A549 (cell line): ENCODE measurements around the gene MYO7A. TPM values are rescaled to one million over a fixed set of nuclear protein-coding genes. Genes with fewer than 3 reads are reported as not detected.
A peak's percentile ranks its signal among the peaks of the same experiment; 100 is the strongest.

ENCODE experiments used
- ATAC-seq, 2 experiments: fragments of 200-7000 bp in 1 of 2; fragments of >200 bp in 1 of 2; cut with Nextera tagmentation in 1 of 2; cut with Tn5 transposase in 1 of 2; 3 replicates each; pipeline versions ENCODE4 v1.8.0 to v1.9.1; 2018 to 2020; ENCODE audit warnings: mild to moderate bottlenecking in 1 of 2, moderate library complexity in 1 of 2
- CTCF ChIA-PET: fragments of 300-600 bp; sonication (Branson Sonifier 250); formaldehyde crosslinking; extraction: SDS; loops from one replicate; lab custom pipeline; 2021; ENCODE audit warnings: antibody characterized with exemption, inconsistent platforms; lab: Yijun Ruan, JAX
- POLR2A ChIA-PET: fragments of 350-600 bp; formaldehyde crosslinking; extraction: SDS; loops from one replicate; lab custom pipeline; 2021; ENCODE audit warnings: antibody characterized with exemption, inconsistent platforms; lab: Yijun Ruan, JAX
- DNase-seq, 2 experiments: peaks; one replicate each; pipeline versions ENCODE4 v3.0.0 to v3.0.0-alpha.2; 2011 to 2016; ENCODE audit warnings: low read depth in 1 of 2, low spot score in 1 of 2
- FAIRE-seq: peaks from 2 replicates; lab custom pipeline; 2011; peaks lifted over from hg19 to GRCh38; lab: Jason Lieb, UNC
- H3K27ac ChIP-seq, 2 experiments: fragments of >200 bp; sonication (Bioruptor Twin); formaldehyde crosslinking; 3 replicates each; pipeline ENCODE4 v1.5.1; 2016 to 2017
- H3K4me1 ChIP-seq: fragments of >200 bp; sonication (Bioruptor Twin); formaldehyde crosslinking; 3 replicates; pipeline ENCODE4 v1.6.1; 2016
- H3K4me2 ChIP-seq: fragments of >200 bp; sonication (Bioruptor Twin); formaldehyde crosslinking; 3 replicates; pipeline ENCODE4 v1.6.1; 2016
- H3K4me3 ChIP-seq: fragments of >200 bp; sonication (Bioruptor Twin); formaldehyde crosslinking; 3 replicates; pipeline ENCODE4 v1.5.1; 2016
- H3K9me3 ChIP-seq: fragments of >200 bp; sonication (Bioruptor Twin); formaldehyde crosslinking; 3 replicates; pipeline ENCODE4 v1.6.1; 2016
- BCL3 ChIP-seq: fragments of >200 bp; sonication (Bioruptor Twin); formaldehyde crosslinking; IDR thresholded peaks from 3 replicates; pipeline ENCODE4 v1.6.1; 2016
- BHLHE40 ChIP-seq: IDR thresholded peaks from 2 replicates; pipeline ENCODE4 v1.6.1; 2012; ENCODE audit warnings: low read depth, low read length, inconsistent platforms
- E2F6 ChIP-seq: IDR thresholded peaks from 2 replicates; pipeline ENCODE4 v1.6.1; 2012; ENCODE audit warnings: low read depth, borderline replicate concordance
- EHMT2 ChIP-seq: fragments of 200-600 bp; sonication (generic); IDR thresholded peaks from 2 replicates; pipeline ENCODE4 v1.6.1; 2016; ENCODE audit warnings: antibody characterized with exemption, low read depth, mild to moderate bottlenecking, moderate library complexity
- ELK1 ChIP-seq: fragments of 150-350 bp; IDR thresholded peaks from 2 replicates; pipeline ENCODE4 v1.6.1; 2014; ENCODE audit warnings: low read depth, mild to moderate bottlenecking, low read length
- EP300 ChIP-seq, 2 experiments: fragments of >200 bp; sonication (Bioruptor Twin); formaldehyde crosslinking; IDR thresholded peaks; 2 replicates in 1 of 2; 3 replicates in 1 of 2; pipeline ENCODE4 v1.6.1; 2016 to 2017
- ESRRA ChIP-seq: fragments of 150-350 bp; IDR thresholded peaks from 2 replicates; pipeline ENCODE4 v1.6.1; 2014; ENCODE audit warnings: mild to moderate bottlenecking, low read length, borderline replicate concordance
- FOSB ChIP-seq: fragments of 250-450 bp; sonication (Bioruptor Pico); IDR thresholded peaks from 2 replicates; pipeline ENCODE4 v1.5.0; 2020; ENCODE audit warnings: mild to moderate bottlenecking, moderate library complexity
- HOXB13 ChIP-seq: fragments of 250-450 bp; sonication (Bioruptor Pico); IDR thresholded peaks from 2 replicates; pipeline ENCODE4 v1.5.0; 2020; ENCODE audit warnings: low read depth, mild to moderate bottlenecking, moderate library complexity
- JUN ChIP-seq, 2 experiments: fragments of >200 bp; sonication (Bioruptor Twin); formaldehyde crosslinking; IDR thresholded peaks; 2 replicates in 1 of 2; 3 replicates in 1 of 2; pipeline ENCODE4 v1.6.1; 2016 to 2017
- KDM5A ChIP-seq: fragments of 200-600 bp; sonication (generic); IDR thresholded peaks from 2 replicates; pipeline ENCODE4 v1.6.1; 2016; ENCODE audit warnings: antibody characterized with exemption, mild to moderate bottlenecking
- MAFK ChIP-seq: fragments of 450-650 bp; IDR thresholded peaks from 2 replicates; pipeline ENCODE4 v1.6.1; 2014; ENCODE audit not compliant: partially characterized antibody
- MAX ChIP-seq: IDR thresholded peaks from 2 replicates; pipeline ENCODE4 v1.6.1; 2012
- POLR2A ChIP-seq: IDR thresholded peaks from 2 replicates; pipeline ENCODE4 v1.6.1; 2012; ENCODE audit warnings: mild to moderate bottlenecking, low read length
- RCOR1 ChIP-seq: fragments of 150-350 bp; IDR thresholded peaks from 2 replicates; pipeline ENCODE4 v1.6.1; 2014; ENCODE audit warnings: antibody characterized with exemption, low read length, low read depth
- REST ChIP-seq: fragments of 200-600 bp; sonication (generic); IDR thresholded peaks from 2 replicates; pipeline ENCODE4 v1.6.1; 2016; ENCODE audit warnings: antibody characterized with exemption, mild to moderate bottlenecking, moderate library complexity
- SREBF2 ChIP-seq: fragments of 450-650 bp; IDR thresholded peaks from 2 replicates; pipeline ENCODE4 v1.6.1; 2014; ENCODE audit warnings: mild to moderate bottlenecking, moderate library complexity
- TP53 ChIP-seq: fragments of 250-450 bp; sonication (Bioruptor Pico); IDR thresholded peaks from 2 replicates; pipeline ENCODE4 v1.5.0; 2021; ENCODE audit warnings: mild to moderate bottlenecking, moderate library complexity
- ZC3H11A ChIP-seq: fragments of 450-650 bp; IDR thresholded peaks from 2 replicates; pipeline ENCODE4 v1.6.1; 2014; ENCODE audit warnings: antibody characterized with exemption, mild to moderate bottlenecking
- ZNF302 ChIP-seq: fragments of 250-450 bp; sonication (Bioruptor Pico); IDR thresholded peaks from 2 replicates; pipeline ENCODE4 v1.9.0; 2021; ENCODE audit warnings: inconsistent platforms, mild to moderate bottlenecking, moderate library complexity
- WGBS: methylation state at CpG from one replicate; pipeline ENCODE4 v1.1.6; 2017; ENCODE audit errors: missing lambda C conversion rate; 5-methylcytosine and 5-hydroxymethylcytosine counted together
- polyA plus RNA-seq, 4 experiments: library from polyadenylated mRNA; depleted of rRNA in 3 of 4; stranded (reverse); fragments of >200 nt; fragmentation: RNase III in 1 of 4; extraction: RNeasy Plus Mini Kit Qiagen cat#74134 plus additional on column Dnase treatment in 1 of 4; gene quantifications; 2 replicates in 3 of 4; 3 replicates in 1 of 4; pipeline ENCODE4 v1.2.3, GENCODE V29; 2011 to 2017

MYO7A gene
- polyA plus RNA-seq, 2 of the 4 experiments (the other 2 are of a cell fraction) = 1.7 to 2.1 TPM

DNA sequence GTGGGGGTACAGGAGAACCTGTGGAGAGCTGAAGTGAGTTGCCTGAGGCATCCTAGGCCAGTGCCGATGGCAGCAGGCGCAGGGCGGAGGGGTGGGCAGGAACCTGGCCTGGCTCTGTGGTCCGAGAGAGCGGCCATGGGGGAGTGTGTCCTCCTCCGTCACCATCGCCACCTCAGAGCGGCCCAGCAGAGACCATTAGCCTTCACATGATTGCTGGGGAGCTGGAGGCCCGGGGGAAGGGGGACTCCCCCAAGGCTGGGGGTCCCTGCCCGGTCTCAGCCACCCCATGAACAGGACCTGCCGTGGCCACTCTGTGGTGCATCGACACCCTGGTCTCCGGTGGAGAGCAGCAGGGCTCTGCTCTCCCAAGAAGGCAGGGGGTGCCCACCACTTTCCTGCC lies 21.3 kb upstream of the MYO7A start:
- ChIA-PET CTCF (interaction anchor here (0.6 to 23.6 kb wide), 10 partner anchors 11 to 1150 kb away, joined by 3 to 290 read pairs (median 4); partner anchors contain the start of genes CAPN5 and MYO7A), POLR2A (no interaction called here)

More for the DNA sequence above, 21.3 kb upstream of the MYO7A start:
- Histone ChIP-seq H3K27ac (peak overlapping the region in 1 of 2 experiments; percentile 83; a peak in 4 of 6 replicates), H3K4me2 (peak overlapping the region; percentile 26; the same call in 1 of the 3 replicates), H3K4me3 (no peak overlapping the region), H3K9me3 (no peaks in the 10 kb centered on the region), H3K4me1 (peaks cover 58% of the 10 kb centered on the region)
- TF ChIP-seq ZC3H11A (no peak), JUN (IDR thresholded peaks at IDR 0.05) (no peak), REST (no peak), EHMT2 (no peak), KDM5A (no peak), HOXB13 (CRISPR knock-in tag) (no peak), SREBF2 (no peak), MAFK (no peak), ZNF302 (CRISPR knock-in tag) (no peak), EP300 (IDR thresholded peaks at IDR 0.05) (no peak), TP53 (CRISPR knock-in tag) (no peak), POLR2A (no peak), FOSB (CRISPR knock-in tag) (no peak), BCL3 (no peak), ESRRA (no peak), E2F6 (no peak), ELK1 (no peak), MAX (no peak), RCOR1 (no peak), BHLHE40 (no peak)
- ATAC-seq (no peak), FAIRE-seq (no peak), DNase-seq (no peak)
- 96% methylated on average over 12 of the region's 13 CpGs for WGBS
